Fibroblast of skin of abdomen (primary cell): ENCODE measurements around the gene RBM6.

Experiments used
- DNase-seq: peaks from one replicate; pipeline ENCODE4 v3.0.0-alpha.2; 2013

The RBM6 gene

DNA sequence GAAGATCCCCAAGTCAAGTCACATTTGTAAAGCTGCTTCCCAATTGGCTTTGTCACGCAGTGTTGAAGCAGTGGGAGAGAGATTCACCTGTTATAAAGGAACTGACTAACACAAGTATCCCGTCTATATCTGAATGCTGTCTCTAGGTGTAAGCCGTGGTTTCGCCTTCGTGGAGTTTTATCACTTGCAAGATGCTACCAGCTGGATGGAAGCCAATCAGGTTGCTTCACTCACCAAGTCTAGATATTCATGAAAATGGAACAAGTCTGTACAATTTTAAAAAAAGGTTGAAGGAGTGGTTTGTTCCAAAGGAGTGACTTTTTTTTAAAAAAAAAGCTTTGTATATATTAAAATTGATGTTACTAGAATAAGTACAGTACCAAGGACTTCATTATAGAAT, 160.4 kb downstream of the RBM6 start:
- no peak for DNase-seq

DNA sequence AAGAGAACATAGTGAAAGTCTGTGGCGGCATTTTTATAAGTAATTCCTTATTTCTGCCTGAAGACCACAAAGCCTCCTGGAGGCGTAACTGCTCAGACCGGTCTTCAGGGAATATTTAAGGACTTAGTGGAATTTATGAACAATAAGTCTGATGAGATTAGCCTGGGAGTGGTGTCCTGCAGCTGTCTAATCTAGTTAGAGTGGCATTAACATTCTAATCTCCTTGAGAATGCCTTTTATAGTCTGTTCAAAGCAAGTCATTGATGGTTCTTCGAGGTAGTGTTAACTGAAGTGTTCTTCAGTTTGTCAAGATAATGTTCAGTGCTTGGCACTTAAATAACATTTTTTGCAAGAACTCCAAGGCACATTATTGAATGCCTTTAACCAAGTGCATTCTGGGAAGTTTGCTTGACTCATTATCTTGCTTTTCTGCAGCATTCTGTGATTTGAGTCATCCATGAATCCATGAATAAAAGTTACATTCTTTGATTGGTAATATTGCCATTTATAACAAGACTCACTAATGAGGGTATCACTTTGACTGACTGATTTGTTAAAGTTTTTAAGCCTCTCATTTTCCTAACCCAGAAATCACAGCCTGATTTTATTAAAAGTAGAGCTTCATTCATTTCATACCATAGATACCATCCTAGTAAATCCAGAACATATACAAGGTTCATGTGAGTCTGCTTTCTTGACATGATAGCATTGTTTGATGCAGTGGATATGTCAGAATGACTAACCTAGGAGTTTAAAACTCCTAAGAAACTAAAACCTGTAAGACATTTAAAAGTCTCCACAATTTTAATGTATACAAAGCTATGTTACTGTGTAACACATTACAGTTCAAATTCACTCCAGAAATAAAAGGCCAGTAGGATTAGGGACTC, 161.3 kb downstream of the RBM6 start:
- no peak for DNase-seq

DNA sequence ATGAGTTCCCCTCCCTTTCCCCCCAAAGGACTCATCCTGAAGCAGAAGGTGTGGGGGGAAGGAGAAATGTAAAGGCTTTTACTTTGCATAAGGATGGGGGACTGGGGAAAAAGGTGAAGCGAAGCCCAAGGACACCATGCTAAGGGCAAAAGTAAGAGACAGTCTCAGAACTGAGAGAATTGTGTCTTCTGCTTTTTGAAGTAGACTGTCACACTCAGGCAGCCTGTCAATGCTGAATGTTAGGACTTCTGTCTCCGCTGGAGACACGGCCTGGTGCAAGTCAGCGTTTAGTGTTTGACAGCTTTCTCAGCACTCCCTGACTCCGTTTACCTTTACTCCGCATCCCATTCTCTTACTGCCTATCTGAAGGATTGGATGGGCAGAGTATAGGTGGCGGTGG, 162.6 kb downstream of the RBM6 start:
- DNase-seq, result no peak

DNA sequence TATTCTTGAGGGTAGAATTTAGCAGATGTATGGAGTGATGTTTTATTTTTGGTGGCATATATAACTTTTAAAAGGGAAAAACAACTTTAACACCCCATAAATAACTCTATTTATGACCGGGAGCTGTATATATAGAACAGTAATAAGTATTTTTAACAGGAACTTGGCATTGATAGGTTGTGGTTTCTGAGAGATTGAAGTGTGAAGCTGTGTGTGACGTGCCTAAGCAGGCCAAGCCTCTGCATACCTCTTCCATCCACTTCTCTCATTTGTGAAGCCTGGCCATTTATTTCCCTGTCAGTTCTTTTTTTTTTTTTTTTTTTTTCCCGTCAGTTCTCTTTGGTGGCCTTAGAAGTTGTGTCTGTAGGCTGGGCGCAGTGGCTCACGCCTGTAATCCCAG, 171.8 kb downstream of the RBM6 start:
- no peak for DNase-seq

DNA sequence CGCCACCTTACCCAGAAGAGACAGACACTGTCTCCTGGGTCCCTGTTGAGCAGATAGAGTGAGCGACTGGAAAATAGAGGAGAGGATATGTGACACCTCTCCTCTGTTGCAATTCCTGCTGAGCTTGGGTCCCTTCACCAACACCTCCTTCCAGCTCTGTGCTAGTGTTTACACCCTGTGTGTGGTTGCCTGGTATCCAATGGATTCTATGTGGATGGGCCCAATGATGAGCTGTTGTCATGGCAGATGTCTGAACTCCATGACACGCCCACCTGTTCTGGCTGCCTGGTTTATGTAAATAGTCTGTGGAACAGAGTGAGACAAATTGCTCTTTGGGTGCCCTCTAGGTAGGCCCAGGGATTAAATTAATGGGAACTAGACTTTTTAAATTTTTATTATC, 172.5 kb downstream of the RBM6 start:
- DNase-seq, result no peak

DNA sequence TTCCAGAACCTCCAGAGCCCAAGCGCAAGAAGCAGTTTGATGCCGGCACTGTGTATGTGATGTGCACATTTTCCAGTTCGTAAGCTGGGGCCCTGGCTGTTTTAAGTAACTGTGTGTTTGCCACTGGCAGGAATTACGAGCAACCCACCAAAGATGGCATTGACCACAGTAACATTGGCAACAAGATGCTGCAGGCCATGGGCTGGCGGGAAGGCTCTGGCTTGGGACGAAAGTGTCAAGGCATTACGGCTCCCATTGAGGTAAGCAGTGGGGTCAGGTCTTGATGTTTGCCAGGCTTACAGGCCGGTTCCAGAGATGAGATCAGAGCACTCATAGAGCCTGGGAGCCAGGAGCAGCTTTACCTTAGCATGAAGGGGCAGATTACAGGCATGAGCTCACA, 177.2 kb downstream of the RBM6 start:
- DNase-seq, result no peak

DNA sequence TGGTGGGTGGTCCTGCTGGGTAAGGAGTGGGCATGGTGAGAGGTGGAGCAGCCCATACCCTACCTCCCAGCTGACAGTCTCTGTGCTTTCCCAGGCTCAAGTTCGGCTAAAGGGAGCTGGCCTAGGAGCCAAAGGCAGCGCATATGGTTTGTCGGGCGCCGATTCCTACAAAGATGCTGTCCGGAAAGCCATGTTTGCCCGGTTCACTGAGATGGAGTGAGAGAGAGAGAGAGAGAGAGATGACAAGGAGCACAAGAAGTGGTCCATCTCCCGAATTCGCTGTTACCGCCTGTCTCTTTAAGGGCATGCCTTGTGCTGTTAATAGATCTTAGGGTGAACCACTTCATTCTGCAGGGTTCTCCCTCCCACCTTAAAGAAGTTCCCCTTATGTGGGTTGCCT, 178.3 kb downstream of the RBM6 start:
- DNase-seq, result no peak

DNA sequence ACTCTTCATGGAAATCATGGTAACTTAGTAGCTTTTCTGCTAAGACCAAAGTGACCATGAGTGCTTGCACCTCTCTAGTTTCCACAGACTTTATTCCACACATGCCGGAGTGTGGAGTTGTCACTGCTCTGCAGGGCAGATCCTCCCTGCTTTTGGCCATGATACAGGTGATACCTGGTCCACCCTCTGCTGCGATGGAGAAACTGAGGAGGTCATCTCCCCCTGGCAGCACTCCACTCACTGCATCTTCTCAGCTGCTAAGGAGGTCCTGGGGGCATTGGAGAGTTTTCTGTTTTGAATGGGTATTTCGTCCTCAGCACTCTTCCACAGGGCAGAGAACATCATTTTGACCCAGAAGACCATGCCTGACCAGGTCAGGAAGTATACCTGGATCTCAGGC, 179.8 kb downstream of the RBM6 start:
- no peak for DNase-seq

DNA sequence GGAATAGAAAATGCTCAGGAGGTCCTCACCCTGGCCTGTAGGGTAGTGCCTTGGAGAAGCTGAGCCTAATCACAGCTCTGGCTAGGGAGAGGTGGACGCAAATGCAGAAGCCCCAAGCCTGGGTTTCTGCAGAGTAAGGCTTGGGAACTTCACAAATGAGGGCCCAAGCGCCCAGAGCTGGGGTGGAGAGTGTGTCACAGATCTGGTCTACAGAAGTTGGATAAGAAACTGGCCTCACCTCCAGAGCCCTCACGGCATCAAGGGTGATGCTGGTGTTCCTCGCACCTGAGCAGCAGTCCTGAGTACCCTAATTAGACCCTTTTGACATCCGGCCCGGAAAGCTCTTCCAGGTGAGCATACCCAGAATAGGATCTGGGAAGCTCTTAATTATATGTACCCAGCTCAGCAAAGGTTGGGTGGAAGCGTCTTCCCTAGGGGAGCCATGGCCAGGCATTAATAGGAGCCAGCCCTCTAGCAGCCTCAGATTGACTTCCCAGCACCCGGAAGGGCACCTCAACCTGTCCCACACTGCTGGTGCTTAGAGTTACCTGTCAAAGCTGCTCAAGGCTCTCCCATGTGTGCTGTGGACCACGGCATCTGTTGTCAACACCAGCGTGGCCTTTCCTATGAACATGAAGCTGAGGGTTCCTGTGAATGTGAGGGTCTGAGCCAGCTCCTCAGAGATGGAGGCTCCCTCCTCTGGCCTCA, 180.6 kb downstream of the RBM6 start:
- no peak for DNase-seq

DNA sequence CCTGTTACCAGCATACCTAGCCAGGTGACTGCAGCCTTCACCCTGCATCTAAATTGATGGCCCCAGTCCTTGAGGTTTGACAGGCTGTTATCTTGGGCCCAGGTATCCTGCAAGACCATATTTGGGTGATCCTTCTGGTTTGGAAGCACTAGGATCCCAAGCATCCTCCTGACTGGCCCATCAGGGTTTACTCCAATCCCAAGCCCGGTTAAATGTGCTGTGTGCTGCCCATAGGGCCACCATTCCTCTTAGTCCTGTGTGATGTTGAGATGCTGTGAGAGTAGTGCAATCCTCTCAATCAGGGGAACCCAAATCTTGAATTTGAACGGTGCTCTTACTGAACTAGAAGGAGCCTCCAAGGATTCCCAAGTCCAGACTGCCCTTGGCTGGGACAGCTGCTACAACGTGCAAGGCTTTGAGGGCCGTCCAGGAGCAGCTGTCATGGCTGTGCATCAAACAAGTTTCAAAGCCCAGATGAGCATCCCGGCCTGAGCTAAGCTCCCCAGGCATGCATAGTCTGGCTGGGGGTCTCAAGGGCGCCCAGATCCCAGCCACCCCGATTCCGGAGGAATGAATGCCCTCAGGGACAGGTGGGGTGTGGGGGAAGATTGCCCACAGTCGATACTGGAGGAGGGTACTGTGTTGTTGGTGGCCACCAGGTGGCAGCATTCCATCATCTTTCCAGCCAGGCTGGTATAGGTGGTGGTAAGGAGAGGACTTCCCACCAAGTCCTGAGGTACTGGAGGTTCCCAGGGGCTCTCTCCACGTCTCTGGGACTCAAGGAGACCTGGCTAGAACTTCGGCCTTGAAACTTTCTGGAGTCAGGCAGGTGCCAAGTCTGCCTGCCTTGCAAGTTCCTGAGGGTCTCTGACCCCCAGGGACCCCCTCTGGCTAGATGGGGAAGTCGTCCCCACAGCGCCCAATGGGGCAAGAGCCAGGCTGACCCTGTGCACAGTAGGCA, 181.4 kb downstream of the RBM6 start:
- peak; percentile 76 for DNase-seq

DNA sequence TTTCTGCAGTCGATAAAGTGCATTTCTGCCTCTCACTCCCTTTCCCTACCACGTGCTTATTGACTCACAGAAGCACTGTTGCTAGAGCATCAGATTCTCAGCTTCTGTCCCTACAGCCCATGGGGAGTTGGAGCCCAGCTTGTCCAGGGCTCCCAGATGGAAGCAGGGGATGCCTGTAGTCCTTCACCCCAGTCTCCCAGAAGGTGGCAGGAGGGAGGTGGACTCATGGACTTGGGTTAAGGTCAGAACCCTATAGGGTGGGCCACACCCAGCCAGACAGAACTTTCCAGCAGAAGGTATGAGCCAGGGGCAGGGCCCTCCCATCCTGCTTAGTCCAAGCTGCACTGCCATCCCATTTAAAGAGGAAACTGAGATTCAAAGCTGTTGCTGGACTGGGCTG, 182.1 kb downstream of the RBM6 start:
- no peak for DNase-seq

DNA sequence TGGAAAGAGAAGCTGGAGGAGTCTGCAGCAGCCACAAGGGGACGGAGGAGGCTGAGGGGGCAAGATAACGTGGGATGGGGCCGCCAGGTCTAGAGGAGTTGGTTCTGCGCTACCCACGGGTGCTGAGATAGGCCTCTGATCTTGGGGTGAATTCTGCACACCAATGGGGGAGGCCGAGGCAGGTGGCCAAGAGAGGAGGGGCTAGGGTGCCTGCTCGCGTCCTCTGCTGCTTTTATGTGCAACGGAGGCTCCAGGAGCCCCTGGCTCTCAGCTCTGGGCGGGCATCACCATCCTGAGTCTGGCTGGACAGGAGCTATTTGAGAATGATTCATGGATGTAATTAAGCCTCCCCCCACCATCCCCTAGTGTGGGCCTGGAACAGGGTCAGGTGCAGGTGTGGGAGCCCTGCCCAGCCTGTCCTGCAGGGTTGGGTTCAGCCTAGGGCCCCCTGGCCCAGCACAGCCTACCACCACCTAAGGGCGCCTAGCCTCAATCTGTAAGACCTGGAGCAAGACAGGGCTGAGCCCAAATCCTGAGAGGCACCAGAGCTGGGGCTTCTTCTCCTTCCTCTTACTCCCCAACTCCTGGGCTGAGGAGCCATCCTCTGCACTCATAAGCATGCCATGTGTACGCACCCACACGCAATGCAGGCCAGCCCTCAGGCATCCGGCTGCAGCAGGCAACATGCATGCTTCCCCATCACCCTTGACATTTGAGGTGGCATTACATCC, 182.9 kb downstream of the RBM6 start:
- no peak for DNase-seq

DNA sequence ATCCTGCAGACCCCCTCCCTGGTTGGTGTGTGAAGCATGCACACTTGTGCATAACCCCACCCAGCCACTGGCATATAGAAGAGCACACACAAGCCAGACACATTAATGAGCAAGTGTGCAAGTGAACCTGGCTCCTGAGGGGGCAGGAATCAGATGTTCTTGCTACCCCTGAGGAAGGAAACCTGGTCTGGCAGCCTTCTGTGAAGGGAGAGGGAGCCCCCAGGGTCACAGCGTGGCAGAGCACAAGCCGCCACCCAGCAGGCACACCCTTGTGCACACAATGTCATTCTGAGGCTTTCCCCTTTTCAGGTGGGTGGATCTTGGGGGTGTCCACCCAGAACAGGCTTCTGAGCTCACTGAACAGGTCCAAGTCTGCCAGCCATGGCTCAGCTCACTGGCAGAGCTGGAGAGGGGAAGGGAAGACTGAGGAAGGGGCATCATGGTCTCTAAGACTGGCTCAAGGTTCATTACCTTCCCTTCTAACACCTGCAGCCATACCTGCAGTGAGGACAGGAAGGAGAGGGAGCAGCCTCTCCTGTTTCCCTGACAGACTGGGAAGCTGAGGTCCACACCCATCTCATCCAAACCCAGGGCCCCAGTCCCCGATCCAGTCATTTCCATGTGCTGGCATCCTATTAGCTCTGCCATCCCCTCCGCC, 183.6 kb downstream of the RBM6 start:
- DNase-seq, result no peak

DNA sequence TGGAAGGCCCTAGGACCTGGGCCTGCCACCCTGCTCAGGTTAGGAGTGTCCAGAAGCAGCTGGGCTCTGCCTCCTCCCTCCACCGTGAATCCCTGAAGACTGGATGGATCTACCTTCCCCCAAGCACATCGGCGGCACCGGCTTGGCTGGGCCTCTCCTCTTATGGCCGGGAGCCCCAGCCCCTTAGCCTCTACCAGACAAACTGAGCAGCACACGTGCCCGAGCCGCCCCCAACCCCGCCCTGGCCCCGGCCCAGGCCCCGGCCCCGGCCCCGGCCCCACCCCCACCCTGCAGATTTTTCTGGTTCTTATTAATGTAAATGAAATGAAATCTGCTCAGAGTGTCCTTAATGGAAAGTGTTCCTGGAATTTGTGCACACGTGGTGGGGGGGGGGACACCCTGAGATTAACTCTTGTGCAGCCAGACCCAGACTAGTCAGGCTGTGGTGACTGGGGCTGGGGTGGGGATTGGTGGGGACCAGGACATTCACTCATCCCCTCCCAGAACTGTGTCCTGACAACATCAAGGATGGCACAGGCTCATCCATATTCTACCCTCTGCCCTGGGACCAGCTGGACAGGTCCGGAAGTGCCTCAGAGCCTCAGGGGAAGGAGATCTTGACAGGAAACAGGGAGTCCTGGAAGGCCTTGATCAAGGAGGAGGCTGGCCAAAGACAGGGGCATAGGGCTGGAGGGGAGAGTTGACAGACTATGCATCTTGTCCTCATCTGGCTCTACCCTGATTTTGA, 184.3 kb downstream of the RBM6 start:
- peak; percentile 49 for DNase-seq

DNA sequence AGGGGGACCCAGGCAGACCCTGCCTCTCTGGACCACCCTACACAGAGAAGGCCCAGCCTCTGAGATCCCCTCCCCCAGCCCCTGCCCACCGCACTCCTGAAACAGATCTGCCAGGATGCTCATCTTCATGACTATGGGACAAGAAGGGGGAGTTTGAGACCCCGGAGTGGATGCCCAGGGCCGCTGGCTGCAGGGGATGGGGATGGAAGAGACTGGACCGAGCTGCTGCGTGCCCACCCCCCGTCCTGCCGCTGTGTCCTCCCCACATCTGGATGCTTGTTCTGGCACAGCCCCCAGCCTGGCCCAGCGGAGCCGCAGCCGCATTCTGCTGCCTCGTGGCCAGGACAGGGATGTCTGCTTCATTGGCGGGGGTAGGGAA, 184.8 kb downstream of the RBM6 start:
- peak; percentile 33 for DNase-seq

DNA sequence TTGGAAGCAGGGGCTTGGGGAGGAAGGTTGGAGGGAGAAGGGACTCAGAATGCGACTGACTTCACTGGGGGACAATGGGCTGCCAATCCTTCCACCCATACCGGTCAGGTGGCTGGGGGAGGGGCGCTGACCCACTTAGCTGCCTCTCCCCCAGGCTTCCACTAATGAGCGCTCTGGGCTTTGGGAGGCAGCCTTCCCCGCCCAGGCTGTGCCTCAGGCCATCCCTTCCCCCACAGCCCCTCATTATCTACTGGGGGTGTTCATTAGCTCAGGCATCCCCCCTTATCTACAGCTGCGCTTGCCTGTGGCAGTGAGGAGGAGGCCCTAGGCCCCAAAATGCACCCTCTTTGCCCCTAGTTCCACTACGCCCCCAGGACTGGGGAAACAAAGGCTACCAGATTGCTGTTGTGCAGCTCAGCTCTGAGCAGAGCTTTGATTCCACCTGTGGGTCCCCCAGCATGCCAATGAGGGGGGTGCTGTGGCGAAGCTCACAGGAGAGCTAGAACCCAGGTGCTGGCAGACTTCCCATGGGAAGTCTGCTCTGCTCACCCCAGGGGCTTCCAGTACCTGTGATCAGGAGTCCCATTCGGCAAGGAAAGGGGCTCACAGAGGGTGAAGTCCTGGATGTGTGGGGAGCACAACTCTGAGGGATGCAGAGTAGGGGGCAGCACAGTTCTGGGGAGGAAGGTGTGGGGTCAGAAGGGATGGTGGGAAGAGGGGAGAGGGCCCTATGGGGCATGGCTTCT, 185.8 kb downstream of the RBM6 start:
- DNase-seq, result no peak

DNA sequence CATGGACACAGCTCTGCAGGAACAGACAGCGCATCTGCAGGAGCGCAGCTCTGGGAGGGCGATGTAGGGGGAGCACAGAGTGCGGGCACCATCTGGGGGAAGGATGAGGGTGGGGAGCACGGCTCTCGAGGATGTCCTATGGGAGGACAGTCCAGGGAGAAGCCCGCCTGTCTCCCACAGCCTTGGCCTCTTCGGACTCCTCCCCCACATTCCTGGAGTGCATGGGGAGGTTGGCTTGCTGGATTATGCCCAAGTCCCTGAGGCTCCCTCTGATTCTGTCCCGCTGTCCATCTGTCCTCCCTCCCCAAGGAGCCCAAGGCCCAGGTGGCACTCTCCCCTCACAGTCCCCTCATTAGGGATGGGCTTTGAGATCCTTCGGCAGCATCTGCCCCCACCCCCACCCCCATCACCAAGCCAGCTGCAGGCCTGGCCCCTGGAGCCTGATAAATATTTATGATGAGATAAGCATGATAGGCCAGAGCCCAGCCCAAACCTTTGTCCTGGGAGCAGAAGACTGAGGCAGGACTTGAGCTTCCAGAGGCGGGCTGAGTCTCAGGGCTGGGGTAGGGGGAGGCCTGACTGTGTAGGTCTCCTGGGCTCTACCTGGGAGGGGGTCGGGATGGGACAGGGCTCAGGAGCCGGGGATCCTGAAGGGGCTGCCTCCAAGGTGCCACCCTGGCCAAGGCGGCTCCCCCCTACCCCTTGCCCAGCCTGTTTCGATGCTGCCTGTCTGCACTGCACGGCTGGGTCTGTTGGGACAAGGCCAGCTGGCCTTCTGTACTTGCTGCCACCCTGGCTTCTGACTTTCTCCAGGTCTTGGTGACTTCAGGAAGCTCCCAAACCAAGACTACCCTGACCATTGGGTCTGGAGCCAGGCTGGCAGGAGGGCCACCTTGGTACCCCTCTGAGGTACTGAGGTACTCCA, 186.6 kb downstream of the RBM6 start:
- peak; percentile 60 for DNase-seq
